GM18951 (cell line): ENCODE measurements around the gene KRT2.

ENCODE experiments used
- POLR2A ChIP-seq: IDR thresholded peaks from 4 replicates; pipeline ENCODE4 v1.6.1; 2011; ENCODE audit warnings: mild to moderate bottlenecking; ENCODE audit not compliant: insufficient read length, insufficient read depth; ENCODE audit errors: extremely low read depth
- in situ Hi-C: fragments of 300-500 bp; cut with MboI; formaldehyde crosslinking; loops from one replicate; pipeline ENCODE4 v1.12.0; 2022; ENCODE audit warnings: low sequenced_read_pairs, mixed read lengths, inconsistent platforms; ENCODE audit not compliant: unreplicated experiment

The KRT2 gene

GRCh38 chr12:52651726-52652261 lies at the start of gene KRT2:
Gene KRT2, minus strand, starts transcription at chr12:52652211. Its CDS starts 69 bp downstream, at chr12:52652142.
- TF ChIP-seq POLR2A = no peak
- in situ Hi-C loops = no loop called here

- TF ChIP-seq POLR2A = no peak
- in situ Hi-C loops = no loop called here
These were observed 49.3 kb upstream of the KRT2 start for GRCh38 chr12:52701281-52701680.

GRCh38 chr12:52699960-52700359 lies 47.9 kb upstream of the KRT2 start:
- in situ Hi-C loops = no loop called here
- TF ChIP-seq POLR2A = no peak

DNA sequence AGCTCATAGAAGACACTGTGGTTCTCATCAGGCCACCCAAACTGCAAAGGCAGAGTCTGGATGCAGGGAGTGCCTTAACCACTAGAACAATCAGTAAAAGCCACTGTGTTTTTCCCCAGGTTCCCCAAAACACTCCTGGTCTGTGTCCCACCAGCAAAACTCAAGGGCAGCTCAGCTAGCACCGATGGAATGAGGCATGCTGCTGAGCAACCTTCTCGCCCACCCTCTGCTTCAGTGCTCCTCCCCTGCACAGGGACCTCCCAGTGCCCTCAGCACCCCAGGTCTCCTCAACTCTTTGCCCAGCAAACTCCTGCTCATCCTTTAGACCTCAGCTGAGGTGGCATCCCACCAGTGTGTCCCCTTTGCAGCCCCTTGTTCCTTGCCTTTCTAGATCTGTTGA lies 47.4 kb upstream of the KRT2 start:
- no peak for TF ChIP-seq POLR2A
- in situ Hi-C loops = no loop called here

GRCh38 chr12:52698651-52699340 lies 46.8 kb upstream of the KRT2 start:
- no peak for TF ChIP-seq POLR2A
- in situ Hi-C loops = no loop called here

DNA sequence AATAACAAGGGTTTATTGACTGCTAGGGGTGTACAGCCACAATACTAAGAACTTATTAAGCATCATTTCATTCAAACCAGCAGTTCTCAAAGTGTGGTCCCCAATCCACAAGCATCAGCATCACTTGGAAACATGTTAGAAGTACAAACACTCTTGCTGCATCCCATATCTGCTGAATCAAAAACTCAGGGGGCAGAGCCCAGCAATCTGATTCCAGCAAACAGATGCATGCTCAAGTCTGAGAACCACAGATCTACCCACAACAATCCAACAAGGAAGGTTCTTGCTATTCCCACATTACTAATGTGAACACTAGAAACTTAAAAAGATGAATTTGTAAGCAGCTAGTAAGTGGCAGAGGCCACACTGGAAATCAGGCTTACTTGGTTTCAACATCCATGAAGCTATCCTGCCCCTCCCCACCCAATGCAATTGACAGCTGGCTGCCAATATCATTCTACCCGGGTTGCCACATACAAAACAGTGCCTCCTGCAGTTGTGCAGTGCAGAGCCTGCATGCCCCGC lies 45.1 kb upstream of the KRT2 start:
- TF ChIP-seq POLR2A = no peak
- in situ Hi-C loops = no loop called here

- TF ChIP-seq POLR2A = no peak
- in situ Hi-C loops = no loop called here
These were observed 44.6 kb upstream of the KRT2 start for GRCh38 chr12:52696588-52696987.

GRCh38 chr12:52695039-52695438 lies 43.0 kb upstream of the KRT2 start:
- no peak for TF ChIP-seq POLR2A
- in situ Hi-C loops = no loop called here

GRCh38 chr12:52694151-52694550 lies 42.1 kb upstream of the KRT2 start:
- in situ Hi-C loops = no loop called here
- TF ChIP-seq POLR2A = no peak

DNA sequence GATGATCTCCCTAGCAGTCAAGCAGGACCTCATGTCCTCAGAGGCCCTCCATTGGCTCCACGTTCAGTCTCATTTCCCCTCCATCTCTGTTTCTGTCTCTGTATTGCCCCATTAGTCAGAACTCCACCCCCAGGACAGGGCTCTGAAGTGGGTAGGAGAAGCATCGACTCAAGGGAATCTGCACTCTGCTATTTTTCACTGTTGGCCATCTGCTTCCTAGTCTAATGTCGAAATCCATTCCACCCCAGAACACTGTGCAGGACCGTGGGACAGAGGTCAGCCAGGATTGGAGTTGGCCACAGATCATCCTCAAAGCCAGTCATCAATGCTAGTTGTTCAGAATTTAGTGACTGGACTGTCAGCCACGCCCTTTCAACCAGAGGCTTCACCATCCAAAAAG lies 41.2 kb upstream of the KRT2 start:
- in situ Hi-C loops = no loop called here
- TF ChIP-seq POLR2A = no peak

- in situ Hi-C loops = no loop called here
- TF ChIP-seq POLR2A = no peak
These were observed 40.2 kb upstream of the KRT2 start for GRCh38 chr12:52692254-52692653.

DNA sequence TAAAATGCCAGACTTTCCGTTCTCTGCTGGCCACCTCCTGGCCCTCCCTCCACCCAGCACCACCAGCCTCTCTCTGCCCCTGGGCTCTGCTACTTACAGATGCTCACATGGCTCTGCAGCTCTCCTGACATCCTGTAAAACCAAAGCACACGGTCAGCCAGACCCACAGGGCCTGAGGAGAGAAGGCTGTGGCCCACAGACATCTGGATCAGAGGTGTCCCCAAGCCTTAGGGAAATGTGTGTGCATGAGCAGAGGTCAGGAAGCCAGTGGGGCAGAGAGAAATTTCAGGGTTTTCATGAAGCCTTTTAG lies 39.8 kb upstream of the KRT2 start:
- TF ChIP-seq POLR2A = no peak
- in situ Hi-C loops = no loop called here

GRCh38 chr12:52691076-52691840 lies 39.2 kb upstream of the KRT2 start:
- in situ Hi-C loops = no loop called here
- TF ChIP-seq POLR2A = no peak

DNA sequence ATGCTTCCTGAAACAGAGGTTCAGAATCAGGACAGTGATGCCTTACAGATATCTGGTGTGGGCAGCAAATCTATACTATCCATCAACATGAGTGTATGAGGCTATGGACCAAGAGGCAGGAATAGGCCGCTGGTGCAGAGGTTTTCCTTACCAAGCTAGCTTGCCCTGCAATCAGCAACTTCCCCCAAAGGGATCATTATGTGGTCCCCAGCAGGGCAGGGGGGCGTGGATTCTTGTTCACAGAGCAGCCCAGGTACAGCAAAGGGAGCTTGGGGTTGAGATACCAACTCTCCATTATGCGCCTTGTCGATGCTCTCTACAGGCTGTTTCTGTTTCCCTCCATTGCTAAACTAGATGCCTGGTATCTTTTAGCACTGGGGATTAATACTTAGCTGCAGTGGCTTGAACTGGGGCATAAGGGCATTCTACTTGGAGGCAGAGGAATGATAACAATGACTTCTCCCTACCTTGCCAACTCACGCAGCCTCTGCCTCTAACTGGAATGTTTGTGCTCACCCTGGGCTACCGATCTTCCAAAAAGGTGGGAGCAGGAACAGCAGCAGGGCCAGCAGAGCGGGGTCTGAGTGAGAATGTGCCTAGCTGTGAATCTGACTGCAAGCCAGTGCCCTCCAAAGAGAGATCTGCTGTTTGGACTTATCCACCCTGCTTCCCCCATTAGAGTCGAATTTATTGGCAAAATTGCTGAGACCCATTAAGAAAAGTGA lies 38.5 kb upstream of the KRT2 start:
- TF ChIP-seq POLR2A = no peak
- in situ Hi-C loops = no loop called here

- TF ChIP-seq POLR2A = no peak
- in situ Hi-C loops = no loop called here
These were observed 37.9 kb upstream of the KRT2 start for GRCh38 chr12:52689936-52690335.
